Neural crest cell (in vitro differentiated cells): ENCODE data around the gene C1D. TPM values are rescaled to one million over a fixed set of nuclear protein-coding genes. Genes with fewer than 3 reads are reported as not detected.

ENCODE experiments used
- DNase-seq: peaks from one replicate; pipeline ENCODE4 v3.0.0; 2021; ENCODE audit warnings: low read depth, mixed read lengths, low spot score
- H3K27ac Mint-ChIP-seq: one replicate; pipeline ENCODE4 v1.8.0; 2021; ENCODE audit warnings: mild to moderate bottlenecking, mixed read lengths; ENCODE audit not compliant: unreplicated experiment
- H3K27me3 Mint-ChIP-seq: 2 replicates; pipeline ENCODE4 v1.8.0; 2021; ENCODE audit warnings: low read depth, mild to moderate bottlenecking, mixed read lengths
- H3K36me3 Mint-ChIP-seq: 2 replicates; pipeline ENCODE4 v1.8.0; 2021; ENCODE audit warnings: low read depth, mild to moderate bottlenecking, mixed read lengths
- H3K4me1 Mint-ChIP-seq: 2 replicates; pipeline ENCODE4 v1.8.0; 2021; ENCODE audit warnings: mixed read lengths
- H3K4me3 Mint-ChIP-seq: one replicate; pipeline ENCODE4 v1.8.0; 2021; ENCODE audit warnings: mild to moderate bottlenecking, mixed read lengths
- H3K9me3 Mint-ChIP-seq: 2 replicates; pipeline ENCODE4 v1.8.0; 2021; ENCODE audit warnings: mixed read lengths
- total RNA-seq: library from RNA; stranded (reverse); gene quantifications from 2 replicates; pipeline ENCODE4 v1.2.1, GENCODE V29; 2021
- TF ChIP-seq, protein P1 (sequence below): fragments of 200-600 bp; sonication (generic); conservative IDR thresholded peaks from 2 replicates; pipeline ENCODE4 v1.5.0; 2021; ENCODE audit warnings: antibody characterized with exemption, mild to moderate bottlenecking

Gene C1D
- total RNA-seq, 1 donor from 2014 or later = 20.2 TPM

DNA sequence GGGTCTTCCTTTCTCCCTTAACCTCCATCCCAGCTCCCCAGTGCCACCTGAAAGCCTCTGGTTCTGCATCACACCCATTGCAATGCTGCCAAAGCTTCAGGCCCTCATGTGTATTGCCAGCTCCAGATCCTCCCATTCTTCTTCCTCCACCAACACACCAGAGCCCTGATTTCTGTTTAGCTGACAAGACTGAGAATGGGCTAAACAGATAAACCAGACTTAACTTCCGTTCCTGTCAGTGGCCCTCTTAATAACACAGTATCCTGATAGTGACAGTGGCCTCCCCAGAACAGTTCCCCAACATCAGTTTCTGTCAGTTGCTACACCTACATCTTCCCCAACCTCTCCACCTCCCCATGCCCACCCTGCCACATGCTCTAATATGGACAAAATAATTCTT, 31.3 kb upstream of the C1D start:
- Mint-ChIP-seq H3K27me3 (peaks cover 9% of the 10 kb centered on the region), H3K36me3 (no peaks in the 10 kb centered on the region), H3K27ac (no peak overlapping the region), H3K4me1 (no peaks in the 10 kb centered on the region), H3K9me3 (no peaks in the 10 kb centered on the region), H3K4me3 (no peak overlapping the region)
- TF ChIP-seq, protein P1, sequence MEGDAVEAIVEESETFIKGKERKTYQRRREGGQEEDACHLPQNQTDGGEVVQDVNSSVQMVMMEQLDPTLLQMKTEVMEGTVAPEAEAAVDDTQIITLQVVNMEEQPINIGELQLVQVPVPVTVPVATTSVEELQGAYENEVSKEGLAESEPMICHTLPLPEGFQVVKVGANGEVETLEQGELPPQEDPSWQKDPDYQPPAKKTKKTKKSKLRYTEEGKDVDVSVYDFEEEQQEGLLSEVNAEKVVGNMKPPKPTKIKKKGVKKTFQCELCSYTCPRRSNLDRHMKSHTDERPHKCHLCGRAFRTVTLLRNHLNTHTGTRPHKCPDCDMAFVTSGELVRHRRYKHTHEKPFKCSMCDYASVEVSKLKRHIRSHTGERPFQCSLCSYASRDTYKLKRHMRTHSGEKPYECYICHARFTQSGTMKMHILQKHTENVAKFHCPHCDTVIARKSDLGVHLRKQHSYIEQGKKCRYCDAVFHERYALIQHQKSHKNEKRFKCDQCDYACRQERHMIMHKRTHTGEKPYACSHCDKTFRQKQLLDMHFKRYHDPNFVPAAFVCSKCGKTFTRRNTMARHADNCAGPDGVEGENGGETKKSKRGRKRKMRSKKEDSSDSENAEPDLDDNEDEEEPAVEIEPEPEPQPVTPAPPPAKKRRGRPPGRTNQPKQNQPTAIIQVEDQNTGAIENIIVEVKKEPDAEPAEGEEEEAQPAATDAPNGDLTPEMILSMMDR = no peak
- no peak for DNase-seq

DNA sequence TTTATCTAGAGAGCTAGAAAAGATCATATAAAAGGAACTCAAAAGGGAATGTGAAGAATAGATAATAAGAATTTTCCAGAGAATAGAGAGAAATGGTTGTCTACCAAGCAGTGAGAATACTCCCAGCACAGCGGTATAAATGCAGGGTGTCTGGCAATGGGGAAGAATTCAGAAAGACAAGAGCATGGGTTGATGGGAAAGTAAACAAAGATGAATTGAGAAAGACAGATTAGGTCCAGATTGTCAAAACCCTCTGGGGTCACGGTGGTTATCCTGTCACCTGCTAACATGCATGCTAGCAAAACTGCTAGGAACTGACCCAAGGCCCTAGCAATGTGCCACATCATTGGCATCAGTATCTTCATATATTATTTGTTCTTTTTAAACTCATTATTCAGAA, 30.8 kb upstream of the C1D start:
- H3K27ac Mint-ChIP-seq = no peak overlapping the region
- peaks cover 9% of the 10 kb centered on the region for H3K27me3 Mint-ChIP-seq
- DNase-seq = no peak
- no peak overlapping the region for H3K4me3 Mint-ChIP-seq
- H3K36me3 Mint-ChIP-seq = no peaks in the 10 kb centered on the region
- no peaks in the 10 kb centered on the region for H3K4me1 Mint-ChIP-seq
- TF ChIP-seq, protein P1 = no peak
- no peaks in the 10 kb centered on the region for H3K9me3 Mint-ChIP-seq

DNA sequence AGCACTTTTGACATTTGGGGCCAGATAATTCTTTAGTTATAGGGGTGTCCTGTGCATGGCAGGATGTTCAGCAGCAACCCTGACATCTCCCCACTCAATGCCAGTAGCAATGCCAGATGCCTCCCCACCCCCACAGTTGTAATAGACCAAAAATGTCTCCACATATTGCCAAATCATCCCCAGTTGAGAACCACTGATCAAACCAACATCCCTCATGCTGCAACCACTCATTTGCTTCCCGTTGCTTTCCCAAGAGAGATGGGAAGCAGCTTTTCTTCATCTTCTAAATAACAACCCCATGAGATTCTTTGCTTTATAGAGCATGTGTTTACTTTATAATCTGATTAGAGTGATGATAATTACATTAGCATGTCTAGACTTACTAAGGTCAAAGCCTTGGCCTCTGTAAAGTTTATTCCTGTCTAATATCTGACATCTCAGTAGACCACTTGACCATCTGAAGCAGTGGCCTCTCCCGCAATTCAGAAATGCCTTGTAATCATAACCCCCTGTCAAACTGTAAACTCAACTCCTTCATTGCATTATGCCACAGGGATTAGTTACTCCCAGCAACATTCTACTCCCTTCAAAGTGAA, 28.7 kb upstream of the C1D start:
- Mint-ChIP-seq H3K27ac (no peak overlapping the region), H3K36me3 (no peaks in the 10 kb centered on the region), H3K27me3 (peaks cover 9% of the 10 kb centered on the region)

DNA sequence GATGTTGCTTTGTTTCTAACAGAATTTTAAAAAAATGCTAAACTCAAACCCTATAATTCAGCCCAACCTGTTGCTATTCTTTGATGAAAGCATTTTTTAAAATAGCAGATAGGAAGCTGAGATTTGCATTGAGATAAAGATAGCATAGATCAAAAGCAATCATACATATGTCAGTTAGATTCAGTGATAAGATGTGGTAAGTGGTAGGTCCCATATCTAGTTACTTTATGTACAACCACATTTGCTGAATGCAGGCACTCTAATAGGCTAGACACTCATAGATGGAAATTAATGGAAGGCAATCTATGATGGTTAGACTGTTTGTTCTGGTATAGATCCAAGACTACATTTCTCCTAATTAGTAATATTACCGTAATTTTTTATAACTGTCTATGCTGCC, 27.2 kb upstream of the C1D start:
- Mint-ChIP-seq H3K36me3 (no peaks in the 10 kb centered on the region), H3K27me3 (peaks cover 11% of the 10 kb centered on the region), H3K4me3 (no peak overlapping the region), H3K27ac (no peak overlapping the region), H3K9me3 (no peaks in the 10 kb centered on the region), H3K4me1 (no peaks in the 10 kb centered on the region)
- TF ChIP-seq, protein P1 = no peak
- no peak for DNase-seq

More for the DNA sequence above, 28.7 kb upstream of the C1D start:
- H3K4me3 Mint-ChIP-seq = no peak overlapping the region
- no peak for DNase-seq
- H3K4me1 Mint-ChIP-seq = no peaks in the 10 kb centered on the region
- no peaks in the 10 kb centered on the region for H3K9me3 Mint-ChIP-seq
- TF ChIP-seq, protein P1 = no peak

DNA sequence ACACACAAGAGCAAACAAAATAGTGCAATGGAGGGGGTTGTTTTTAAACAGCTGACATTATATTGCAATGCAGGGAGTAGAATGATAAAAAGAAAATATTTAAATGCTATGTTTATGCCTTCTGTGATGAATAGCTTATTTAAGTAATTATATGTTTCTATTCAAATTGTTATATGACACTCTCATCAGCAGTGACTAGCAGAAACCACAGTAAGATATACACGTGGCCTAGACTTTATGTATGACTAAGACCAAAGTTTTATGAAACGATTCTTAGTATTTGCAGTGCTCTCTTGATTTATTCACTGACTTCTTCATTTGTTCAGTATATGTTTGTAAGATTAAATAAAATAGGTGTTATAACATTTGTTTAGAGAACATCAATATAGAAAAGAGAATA, 26.1 kb upstream of the C1D start:
- H3K36me3 Mint-ChIP-seq = no peaks in the 10 kb centered on the region
- no peaks in the 10 kb centered on the region for H3K9me3 Mint-ChIP-seq
- TF ChIP-seq, protein P1 = no peak
- H3K4me1 Mint-ChIP-seq = no peaks in the 10 kb centered on the region
- no peak overlapping the region for H3K4me3 Mint-ChIP-seq
- no peak for DNase-seq
- no peak overlapping the region for H3K27ac Mint-ChIP-seq
- H3K27me3 Mint-ChIP-seq = peaks cover 11% of the 10 kb centered on the region

DNA sequence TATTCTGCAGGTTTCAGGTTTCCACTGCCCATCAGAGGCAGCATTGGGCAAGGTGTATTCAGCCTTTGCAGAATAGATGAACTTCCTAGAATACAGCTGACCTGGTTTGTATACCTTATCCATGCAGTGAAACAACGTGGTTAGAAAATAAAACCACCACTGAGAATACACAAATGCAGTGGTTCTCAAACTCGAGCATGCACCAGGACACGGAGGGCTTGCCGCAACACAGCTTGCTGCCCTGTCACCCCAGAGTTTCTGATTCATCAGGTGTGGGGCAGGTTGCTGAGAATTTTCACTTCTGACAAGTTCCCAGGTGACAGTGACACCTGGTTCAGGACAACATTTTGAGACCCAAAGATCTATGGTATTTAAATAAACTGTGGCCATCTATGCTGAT, 23.4 kb upstream of the C1D start:
- H3K4me3 Mint-ChIP-seq = no peak overlapping the region
- DNase-seq = no peak
- H3K27ac Mint-ChIP-seq = no peak overlapping the region
- no peaks in the 10 kb centered on the region for H3K36me3 Mint-ChIP-seq
- H3K27me3 Mint-ChIP-seq = peaks cover 9% of the 10 kb centered on the region
- H3K9me3 Mint-ChIP-seq = no peaks in the 10 kb centered on the region
- TF ChIP-seq, protein P1 = no peak
- H3K4me1 Mint-ChIP-seq = no peaks in the 10 kb centered on the region
